ENCODE measurements around the gene DACT1. TPM values are rescaled to one million over a fixed set of nuclear protein-coding genes. Genes with fewer than 3 reads are reported as not detected.

DACT1 gene
- total RNA-seq = 0.18 and 2.0 TPM in 2 replicates

GRCh38 chr14:58637391-58638230, at the start of gene DACT1:
TSS of gene DACT1 (plus strand) at chr14:58637962. CDS start at chr14:58638203, 241 bp downstream.

Other genes with a start within 250 kb of the DACT1 start
- not detected in 2 replicates for gene TOMM20L, start 242.0 kb upstream of the DACT1 start, total RNA-seq
- gene TIMM9, start 210.4 kb upstream of the DACT1 start, total RNA-seq = 13.0 and 15.3 TPM in 2 replicates
- 14.2 and 20.6 TPM in 2 replicates for gene KIAA0586, start 210.2 kb upstream of the DACT1 start, total RNA-seq